GM18526 (cell line): Measurements from ENCODE around the gene TRO.

Experiments used
- POLR2A ChIP-seq: IDR thresholded peaks from 3 replicates; pipeline ENCODE4 v1.6.1; 2011; ENCODE audit not compliant: insufficient read length; ENCODE audit errors: extremely low read depth

The TRO gene

GRCh38 chrX:54935306-54935705, 14.7 kb downstream of the TRO start:
- TF ChIP-seq POLR2A = no peak

DNA sequence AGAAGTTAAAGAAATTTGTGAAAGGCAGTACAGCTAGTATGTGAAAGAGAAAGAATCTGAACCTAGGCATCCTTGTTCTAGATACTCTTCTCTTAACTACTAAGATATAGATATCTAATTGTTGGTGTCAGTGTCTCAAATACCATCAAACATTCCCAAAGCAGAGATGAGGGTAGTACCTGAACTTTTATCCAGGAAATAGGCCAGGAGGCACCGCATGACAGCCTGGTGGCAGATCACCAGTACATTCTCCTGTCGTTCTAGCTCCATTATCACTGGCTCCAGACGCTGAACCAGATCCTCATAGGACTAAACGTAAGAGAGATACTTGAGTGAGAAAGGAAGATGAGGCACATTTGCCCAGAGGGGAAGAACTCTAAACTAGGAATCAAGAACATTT, 16.8 kb downstream of the TRO start:
- TF ChIP-seq POLR2A = no peak

DNA sequence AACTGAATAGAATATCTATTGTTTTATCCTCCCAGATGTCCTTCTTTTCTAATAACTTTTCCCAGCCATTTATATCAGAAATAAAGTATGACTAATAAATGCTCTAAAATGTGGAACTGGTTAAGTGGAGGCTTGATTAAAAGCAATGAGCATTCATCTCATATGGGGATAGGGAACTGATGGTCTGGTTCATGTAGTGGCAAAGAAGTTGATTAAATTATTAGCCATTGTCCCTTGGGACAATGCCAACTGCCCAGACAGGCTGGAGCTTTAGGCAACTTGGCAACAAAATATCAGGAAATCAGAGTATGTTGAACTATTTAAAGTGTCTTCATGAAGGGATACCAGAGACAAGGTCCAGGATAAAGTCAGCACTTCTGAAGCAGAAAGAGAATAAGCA, 24.2 kb downstream of the TRO start:
- no peak for TF ChIP-seq POLR2A

DNA sequence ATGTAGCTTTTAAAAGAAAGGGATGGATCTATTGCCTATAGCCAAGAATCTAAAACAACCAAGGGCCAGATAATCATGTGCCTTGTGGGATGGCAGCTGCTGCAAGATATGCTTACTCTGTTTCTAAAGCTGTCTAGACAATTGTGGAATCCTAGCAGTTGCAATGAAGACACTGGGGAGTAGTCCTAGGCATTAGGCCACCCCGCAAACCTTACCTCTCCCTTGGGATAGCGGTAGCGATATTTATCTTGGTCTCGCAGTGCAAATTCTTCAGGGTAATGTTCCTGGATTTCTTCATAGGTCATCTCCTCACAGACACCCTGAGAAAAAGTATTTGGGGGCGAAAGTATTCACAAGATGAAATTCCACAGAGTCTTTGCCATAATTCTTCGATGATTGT, 24.6 kb downstream of the TRO start:
- no peak for TF ChIP-seq POLR2A

- no peak for TF ChIP-seq POLR2A
Measured at GRCh38 chrX:54950730-54951375, 30.2 kb downstream of the TRO start.

- no peak for TF ChIP-seq POLR2A
Measured at GRCh38 chrX:54961750-54962149, 41.1 kb downstream of the TRO start.

DNA sequence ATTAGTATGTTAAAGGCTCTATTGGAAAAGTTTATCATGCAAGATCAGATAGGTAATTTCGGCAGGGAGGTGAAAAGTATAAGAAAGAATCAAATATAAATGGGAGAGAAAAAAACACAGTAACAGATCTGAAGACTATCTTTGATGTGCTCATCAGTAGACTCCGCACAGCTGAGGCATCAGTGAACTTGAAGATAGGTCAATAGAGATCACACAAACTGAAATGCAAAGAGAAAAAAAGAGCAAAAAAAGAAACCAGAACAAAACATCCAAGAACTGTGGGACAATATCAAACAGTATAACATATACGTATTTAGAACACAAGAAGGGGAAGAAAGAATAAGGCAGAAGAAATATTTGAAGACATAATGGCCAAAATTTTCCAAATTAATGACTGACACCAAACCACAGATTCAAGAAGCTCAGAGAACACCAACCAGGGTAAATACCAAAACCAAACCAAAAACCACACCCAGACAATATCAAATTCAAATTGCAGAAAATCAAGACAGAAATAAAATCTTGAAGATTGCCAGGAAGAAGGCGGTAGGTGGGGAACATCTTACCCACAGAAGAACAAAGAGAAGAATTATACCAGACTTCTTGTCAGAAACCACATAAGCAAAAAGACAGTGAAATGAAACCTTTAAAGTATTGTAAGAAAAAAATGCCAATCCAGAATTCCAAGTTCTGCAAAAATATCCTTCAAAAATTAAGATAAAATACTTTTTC, 44.3 kb downstream of the TRO start:
- no peak for TF ChIP-seq POLR2A

GRCh38 chrX:54977387-54977786, 56.8 kb downstream of the TRO start:
- TF ChIP-seq POLR2A = no peak

DNA sequence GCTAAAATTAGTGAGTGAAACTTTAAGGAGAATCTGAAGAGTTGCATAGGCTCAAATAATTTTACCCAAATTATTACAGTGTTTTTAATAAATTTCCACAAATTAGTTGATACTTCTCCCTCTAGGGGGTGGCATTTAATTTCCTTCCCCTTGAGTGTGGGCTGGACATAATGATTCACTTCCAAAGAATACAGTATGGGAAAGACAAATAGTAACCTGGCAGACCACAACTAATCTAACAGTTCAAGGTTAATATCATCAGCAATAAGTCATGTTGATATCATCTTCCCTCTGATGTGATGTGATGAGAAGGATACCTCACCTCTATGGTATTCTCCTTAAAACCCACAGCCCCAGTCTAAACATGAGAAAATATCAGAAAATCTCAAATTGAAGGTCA, 57.8 kb downstream of the TRO start:
- no peak for TF ChIP-seq POLR2A

GRCh38 chrX:54979432-54979831, 58.8 kb downstream of the TRO start:
- TF ChIP-seq POLR2A = no peak

DNA sequence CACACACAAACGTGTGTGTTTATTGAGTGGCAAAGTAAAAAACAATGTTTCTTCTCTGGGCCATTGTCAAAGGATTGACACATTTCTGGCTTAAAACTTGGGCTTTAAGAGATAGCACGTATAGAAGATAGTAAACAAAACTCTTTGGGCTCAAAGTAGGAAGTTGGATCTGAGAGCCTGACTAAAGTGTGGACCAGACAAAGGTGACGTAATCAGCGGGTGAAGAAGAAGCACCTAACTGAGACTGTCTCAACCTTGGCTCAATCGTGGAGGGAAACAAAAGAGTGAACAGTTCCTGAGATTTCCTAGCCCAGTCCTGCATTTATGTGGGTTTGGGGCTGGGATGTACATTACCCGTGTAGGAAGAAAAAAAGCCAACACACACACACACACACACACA, 59.7 kb downstream of the TRO start:
- TF ChIP-seq POLR2A = no peak
